K562 (cell line): ENCODE results near the gene PACS1. TPM values are rescaled to one million over a fixed set of nuclear protein-coding genes. Genes with fewer than 3 reads are reported as not detected.

Experiments
- ATAC-seq: fragments of 200-7000 bp; cut with Tn5 transposase; 3 replicates; pipeline ENCODE4 v1.9.1; 2020; ENCODE audit warnings: moderate library complexity
- BruUV-seq: library from RNA; stranded (reverse); fragments of 400-500 nt; replicated peaks from 2 replicates; lab custom pipeline; 2021; lab: Mats Ljungman, UMichigan
- CTCF ChIA-PET: fragments of 300-600 bp; formaldehyde crosslinking; extraction: SDS; loops from one replicate; lab custom pipeline; 2021; ENCODE audit warnings: low intra/inter-chr PET ratio; lab: Yijun Ruan, JAX
- POLR2A ChIA-PET: fragments of 300-600, 350-650 bp; sonication (Branson Sonifier 250); formaldehyde crosslinking; extraction: SDS; loops from one replicate; lab custom pipeline; 2021; ENCODE audit warnings: antibody characterized with exemption, inconsistent platforms; lab: Yijun Ruan, JAX
- DNase-seq, 4 experiments: peaks; one replicate each; pipeline versions ENCODE4 v3.0.0 to v3.0.0-alpha.2; 2011 to 2018; ENCODE audit warnings: low spot score in 3 of 4, mixed read lengths in 3 of 4; ENCODE audit errors: extremely low read depth in 1 of 4
- FAIRE-seq: peaks from 2 replicates; lab custom pipeline; 2011; peaks lifted over from hg19 to GRCh38; lab: Jason Lieb, UNC
- H2AFZ ChIP-seq: 2 replicates; pipeline ENCODE4 v1.6.0; 2011; ENCODE audit warnings: low read depth, low read length, control low read depth, inconsistent platforms
- H3K27ac ChIP-seq: fragments of 200-600 bp; 3 replicates; pipeline ENCODE4 v1.8.0; 2011; ENCODE audit warnings: low read depth, mild to moderate bottlenecking, control low read depth, inconsistent platforms, low read length, moderate library complexity, mixed read lengths; ENCODE audit errors: extremely low read depth
- H3K27me3 ChIP-seq, 2 experiments: fragments of 300-600 bp in 1 of 2; 2 replicates in 1 of 2; 3 replicates in 1 of 2; pipeline versions ENCODE4 v1.6.0 to v1.8.0; 2011; ENCODE audit warnings: inconsistent platforms in 2 of 2, low read length in 2 of 2, mild to moderate bottlenecking in 1 of 2, mixed read lengths in 1 of 2, moderate library complexity in 1 of 2; ENCODE audit not compliant: control insufficient read depth in 2 of 2, insufficient read depth in 2 of 2
- H3K36me3 ChIP-seq: fragments of 300-600 bp; 3 replicates; pipeline ENCODE4 v1.8.0; 2011; ENCODE audit warnings: mild to moderate bottlenecking, low read length, inconsistent platforms; ENCODE audit not compliant: control insufficient read depth, insufficient read depth
- H3K4me1 ChIP-seq, 2 experiments: fragments of 200-600 bp in 1 of 2; replicated peaks in 1 of 2; 2 replicates in 1 of 2; 3 replicates in 1 of 2; pipeline versions ENCODE4 v1.5.1 to v1.8.0; 2011; ENCODE audit warnings: inconsistent platforms in 2 of 2, low read length in 2 of 2, mild to moderate bottlenecking in 1 of 2, mixed read lengths in 1 of 2, moderate library complexity in 1 of 2; ENCODE audit not compliant: control insufficient read depth in 2 of 2, insufficient read depth in 2 of 2
- H3K4me2 ChIP-seq: 2 replicates; pipeline ENCODE4 v1.6.1; 2011; ENCODE audit warnings: low read length, control low read depth, inconsistent platforms, mixed read lengths; ENCODE audit not compliant: insufficient read depth
- H3K4me3 ChIP-seq: fragments of 200-600 bp; sonication (generic), shearing (Covaris generic); 2 replicates; pipeline ENCODE4 v1.5.1; 2016; ENCODE audit warnings: control low read depth, inconsistent platforms
- H3K79me2 ChIP-seq: fragments of 200-600 bp; 3 replicates; pipeline ENCODE4 v1.8.0; 2011; ENCODE audit warnings: low read length, inconsistent platforms; ENCODE audit not compliant: control insufficient read depth, insufficient read depth
- H3K9ac ChIP-seq, 2 experiments: 2 replicates each; pipeline versions ENCODE4 v1.6.0 to v1.6.1; 2011; ENCODE audit warnings: low read depth in 2 of 2, low read length in 2 of 2, control low read depth in 1 of 2, inconsistent platforms in 1 of 2, mild to moderate bottlenecking in 1 of 2, mixed read lengths in 1 of 2; ENCODE audit not compliant: insufficient read depth in 1 of 2
- H3K9me1 ChIP-seq: one replicate; pipeline ENCODE4 v1.6.0; 2011; ENCODE audit warnings: inconsistent platforms, mild to moderate bottlenecking, low read length, moderate library complexity; ENCODE audit not compliant: control insufficient read depth, insufficient read depth
- H3K9me3 ChIP-seq: replicated peaks from 2 replicates; pipeline ENCODE4 v1.5.1; 2011; ENCODE audit warnings: low read depth, low read length, inconsistent platforms; ENCODE audit not compliant: control insufficient read depth, insufficient read depth
- H4K20me1 ChIP-seq: replicated peaks from 2 replicates; pipeline ENCODE4 v1.6.1; 2011; ENCODE audit warnings: low read length, inconsistent platforms, mixed read lengths; ENCODE audit not compliant: control insufficient read depth, insufficient read depth
- ARNT ChIP-seq, 2 experiments: fragments of 450-650 bp; IDR thresholded peaks; 2 replicates each; pipeline ENCODE4 v1.6.1; 2016; ENCODE audit warnings: mild to moderate bottlenecking in 1 of 2
- CBX1 ChIP-seq: sonication (generic); IDR thresholded peaks from 2 replicates; pipeline ENCODE4 v1.6.1; 2016; ENCODE audit warnings: antibody characterized with exemption, low read depth, mild to moderate bottlenecking
- EP300 ChIP-seq: IDR thresholded peaks from 2 replicates; pipeline ENCODE4 v1.6.1; 2012; ENCODE audit warnings: low read length, improper control_type of control experiment
- SMAD3 ChIP-seq: fragments of 450-650 bp; formaldehyde crosslinking; conservative IDR thresholded peaks from 2 replicates; pipeline ENCODE4 v1.4.0; 2020; ENCODE audit warnings: mild to moderate bottlenecking
- SMARCA4 ChIP-seq: fragments of 450-650 bp; IDR thresholded peaks from 2 replicates; pipeline ENCODE4 v1.6.1; 2016
- ZBTB17 ChIP-seq: fragments of 450-650 bp; formaldehyde crosslinking; IDR thresholded peaks from 2 replicates; pipeline ENCODE4 v1.4.0; 2020; ENCODE audit warnings: mild to moderate bottlenecking
- ZBTB9 ChIP-seq: fragments of 450-650 bp; formaldehyde crosslinking; IDR thresholded peaks from 2 replicates; pipeline ENCODE4 v1.4.0; 2020; ENCODE audit warnings: mild to moderate bottlenecking, moderate library complexity
- ZNF561 ChIP-seq: fragments of 450-650 bp; formaldehyde crosslinking; conservative IDR thresholded peaks from 2 replicates; pipeline ENCODE4 v1.4.0; 2020; ENCODE audit warnings: mild to moderate bottlenecking, moderate library complexity
- WGBS: fragments of 100-300 bp; shearing (Covaris generic); methylation state at CpG from one replicate; pipeline ENCODE4 v1.1.6; 2016; ENCODE audit warnings: low coverage, mixed read lengths; ENCODE audit not compliant: insufficient coverage; ENCODE audit errors: missing lambda C conversion rate; 5-methylcytosine and 5-hydroxymethylcytosine counted together
- in situ Hi-C: fragments of 300-500 bp; cut with MboI; formaldehyde crosslinking; loops from 4 replicates; pipeline ENCODE4 v1.15.0; 2018; ENCODE audit warnings: inconsistent platforms, mixed read lengths
- intact Hi-C: fragments of 100-400 bp; cut with micrococcal nuclease; formaldehyde crosslinking; loops from 2 replicates; pipeline ENCODE4 v1.14.2; 2022
- polyA plus RNA-seq, 8 experiments: library from polyadenylated mRNA; depleted of rRNA in 4 of 8; stranded (reverse) in 5 of 8; unstranded in 3 of 8; fragments of >200 nt; fragmentation: Nextera tagmentation in 2 of 8; fragmentation: Illumina TruSeq in 1 of 8; extraction: Ambion mirVana in 2 of 8; extraction: Trizol in 1 of 8; gene quantifications; 2 replicates each; pipeline versions ENCODE4 v1.2.1 to v1.2.3, GENCODE V29; 2011 to 2014; ENCODE audit warnings: inconsistent platforms in 1 of 8, missing spikeins in 1 of 8
- total RNA-seq, 7 experiments: library from RNA; depleted of rRNA in 6 of 7; stranded (reverse); fragments of >200 nt in 6 of 7; fragmentation: Illumina TruSeq in 2 of 7; extraction: Trizol in 2 of 7; gene quantifications; 2 replicates each; pipeline versions ENCODE4 v1.2.1 to v1.2.3, GENCODE V29; 2011 to 2021; ENCODE audit warnings: low replicate concordance in 1 of 7
- TF ChIP-seq, protein P1 (sequence below): sonication (generic); formaldehyde crosslinking; IDR thresholded peaks from 2 replicates; pipeline ENCODE4 v1.8.1; 2023; ENCODE audit warnings: mild to moderate bottlenecking, missing genetic modification reagents
- TF ChIP-seq, protein P2 (sequence below): IDR thresholded peaks from 3 replicates; pipeline ENCODE4 v1.6.1; 2011; ENCODE audit warnings: borderline replicate concordance, mild to moderate bottlenecking; ENCODE audit not compliant: insufficient read length, insufficient read depth

The PACS1 gene
- total and polyA plus RNA-seq, 9 of the 15 experiments (the other 6 are each of a cell fraction or from before 2014, with no cell fraction given): 0.34 to 28.1 (median 8.5) TPM

GRCh38 chr11:66035653-66036333 lies 34.3 kb upstream of the PACS1 start:
- in situ Hi-C loops: no loop called here
- BruUV-seq: no TSS peak
- CTCF ChIA-PET: no interaction called here
- no peak for DNase-seq
- POLR2A ChIA-PET: interaction anchor here (0.5 to 0.7 kb wide), 3 partner anchors 8 to 118 kb away, joined by 3 read pairs; partner anchors contain the start of gene SF3B2
- no peak overlapping the region for H3K4me3 ChIP-seq
- TF ChIP-seq CBX1: no peak
- TF ChIP-seq, all 486 proteins: peak for 0
- H3K27ac ChIP-seq: no peak overlapping the region
- FAIRE-seq: no peak
- no peaks in the 10 kb centered on the region for H3K9me1 ChIP-seq
- peaks cover 3% of the 10 kb centered on the region; the same call in 1 of the 2 replicates for H3K9me3 ChIP-seq
- H4K20me1 ChIP-seq: no peaks in the 10 kb centered on the region
- no peak overlapping the region for H3K9ac ChIP-seq
- no peaks in the 10 kb centered on the region for H3K79me2 ChIP-seq
- H3K4me2 ChIP-seq: no peak overlapping the region
- peaks cover 2 to 9% of the 10 kb centered on the region in 2 experiments; a peak in 4 of 5 replicates for H3K27me3 ChIP-seq
- H3K36me3 ChIP-seq: no peaks in the 10 kb centered on the region
- intact Hi-C loops: no loop called here
- no peaks in the 10 kb centered on the region for H3K4me1 ChIP-seq
- ATAC-seq: no peak
- no peak overlapping the region for H2AFZ ChIP-seq
- WGBS: 10% methylated on average over 9 of the region's 9 CpGs

DNA sequence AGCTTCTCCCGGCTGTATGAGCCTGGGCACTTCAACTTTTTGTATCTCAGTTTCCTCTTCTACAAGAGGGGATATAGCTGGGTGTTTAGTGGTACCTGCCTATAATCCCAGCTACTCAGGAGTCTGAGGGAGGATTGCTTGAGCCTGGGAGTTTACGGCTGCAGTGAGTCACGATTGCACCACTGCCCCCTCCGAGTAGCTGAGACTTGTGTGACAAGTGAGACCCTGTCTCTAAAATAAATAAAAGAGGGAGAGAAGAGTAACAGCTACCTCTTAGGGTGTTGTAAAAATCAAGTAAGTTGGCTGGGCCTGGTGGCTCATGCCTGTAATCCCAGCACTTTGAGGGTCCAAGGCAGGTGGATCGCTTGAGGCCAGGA lies 33.8 kb upstream of the PACS1 start:
- in situ Hi-C loops (no loop called here), intact Hi-C loops (no loop called here)
- Histone ChIP-seq H3K4me2 (no peak overlapping the region), H2AFZ (no peak overlapping the region), H3K27me3 (peaks cover 2 to 9% of the 10 kb centered on the region in 2 experiments; a peak in 4 of 5 replicates), H3K9me3 (peaks cover 3% of the 10 kb centered on the region; the same call in 1 of the 2 replicates), H3K9ac (no peak overlapping the region), H3K27ac (no peak overlapping the region), H3K9me1 (no peaks in the 10 kb centered on the region), H3K79me2 (no peaks in the 10 kb centered on the region), H4K20me1 (no peaks in the 10 kb centered on the region), H3K4me1 (no peaks in the 10 kb centered on the region), H3K4me3 (no peak overlapping the region), H3K36me3 (no peaks in the 10 kb centered on the region)
- no TSS peak for BruUV-seq
- 25% methylated on average over 5 of the region's 5 CpGs for WGBS
- DNase-seq (no peak), ATAC-seq (no peak), FAIRE-seq (no peak)
- ChIA-PET CTCF (no interaction called here), POLR2A (interaction anchor here (0.5 to 1.5 kb wide), 3 partner anchors 10 to 118 kb away, joined by 3 read pairs; partner anchors contain the start of genes CATSPER1 and SF3B2)
- TF ChIP-seq ZBTB9 (CRISPR knock-in tag) (no peak), SMARCA4 (no peak), SMAD3 (CRISPR knock-in tag) (no peak), ZNF561 (CRISPR knock-in tag) (no peak), ARNT (IDR thresholded peaks at IDR 0.05) (no peak), EP300 (no peak), ZBTB17 (CRISPR knock-in tag) (no peak)
- TF ChIP-seq, protein P1, sequence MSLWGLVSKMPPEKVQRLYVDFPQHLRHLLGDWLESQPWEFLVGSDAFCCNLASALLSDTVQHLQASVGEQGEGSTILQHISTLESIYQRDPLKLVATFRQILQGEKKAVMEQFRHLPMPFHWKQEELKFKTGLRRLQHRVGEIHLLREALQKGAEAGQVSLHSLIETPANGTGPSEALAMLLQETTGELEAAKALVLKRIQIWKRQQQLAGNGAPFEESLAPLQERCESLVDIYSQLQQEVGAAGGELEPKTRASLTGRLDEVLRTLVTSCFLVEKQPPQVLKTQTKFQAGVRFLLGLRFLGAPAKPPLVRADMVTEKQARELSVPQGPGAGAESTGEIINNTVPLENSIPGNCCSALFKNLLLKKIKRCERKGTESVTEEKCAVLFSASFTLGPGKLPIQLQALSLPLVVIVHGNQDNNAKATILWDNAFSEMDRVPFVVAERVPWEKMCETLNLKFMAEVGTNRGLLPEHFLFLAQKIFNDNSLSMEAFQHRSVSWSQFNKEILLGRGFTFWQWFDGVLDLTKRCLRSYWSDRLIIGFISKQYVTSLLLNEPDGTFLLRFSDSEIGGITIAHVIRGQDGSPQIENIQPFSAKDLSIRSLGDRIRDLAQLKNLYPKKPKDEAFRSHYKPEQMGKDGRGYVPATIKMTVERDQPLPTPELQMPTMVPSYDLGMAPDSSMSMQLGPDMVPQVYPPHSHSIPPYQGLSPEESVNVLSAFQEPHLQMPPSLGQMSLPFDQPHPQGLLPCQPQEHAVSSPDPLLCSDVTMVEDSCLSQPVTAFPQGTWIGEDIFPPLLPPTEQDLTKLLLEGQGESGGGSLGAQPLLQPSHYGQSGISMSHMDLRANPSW (CRISPR knock-in tag): no peak
- TF ChIP-seq, protein P2, sequence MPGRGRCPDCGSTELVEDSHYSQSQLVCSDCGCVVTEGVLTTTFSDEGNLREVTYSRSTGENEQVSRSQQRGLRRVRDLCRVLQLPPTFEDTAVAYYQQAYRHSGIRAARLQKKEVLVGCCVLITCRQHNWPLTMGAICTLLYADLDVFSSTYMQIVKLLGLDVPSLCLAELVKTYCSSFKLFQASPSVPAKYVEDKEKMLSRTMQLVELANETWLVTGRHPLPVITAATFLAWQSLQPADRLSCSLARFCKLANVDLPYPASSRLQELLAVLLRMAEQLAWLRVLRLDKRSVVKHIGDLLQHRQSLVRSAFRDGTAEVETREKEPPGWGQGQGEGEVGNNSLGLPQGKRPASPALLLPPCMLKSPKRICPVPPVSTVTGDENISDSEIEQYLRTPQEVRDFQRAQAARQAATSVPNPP: no peak
